Stimulated activated CD4-positive, alpha-beta T cell treated with anti-CD3 and anti-CD28 coated beads, Interleukin-12 subunit alpha, Interleukin-12 subunit beta, amount 100 ng/mL, for 4 hours (primary cell): ENCODE data around the gene HS3ST2.

Experiments
- DNase-seq: peaks from one replicate; pipeline ENCODE4 v3.0.0-alpha.2; 2020

HS3ST2 gene

DNA sequence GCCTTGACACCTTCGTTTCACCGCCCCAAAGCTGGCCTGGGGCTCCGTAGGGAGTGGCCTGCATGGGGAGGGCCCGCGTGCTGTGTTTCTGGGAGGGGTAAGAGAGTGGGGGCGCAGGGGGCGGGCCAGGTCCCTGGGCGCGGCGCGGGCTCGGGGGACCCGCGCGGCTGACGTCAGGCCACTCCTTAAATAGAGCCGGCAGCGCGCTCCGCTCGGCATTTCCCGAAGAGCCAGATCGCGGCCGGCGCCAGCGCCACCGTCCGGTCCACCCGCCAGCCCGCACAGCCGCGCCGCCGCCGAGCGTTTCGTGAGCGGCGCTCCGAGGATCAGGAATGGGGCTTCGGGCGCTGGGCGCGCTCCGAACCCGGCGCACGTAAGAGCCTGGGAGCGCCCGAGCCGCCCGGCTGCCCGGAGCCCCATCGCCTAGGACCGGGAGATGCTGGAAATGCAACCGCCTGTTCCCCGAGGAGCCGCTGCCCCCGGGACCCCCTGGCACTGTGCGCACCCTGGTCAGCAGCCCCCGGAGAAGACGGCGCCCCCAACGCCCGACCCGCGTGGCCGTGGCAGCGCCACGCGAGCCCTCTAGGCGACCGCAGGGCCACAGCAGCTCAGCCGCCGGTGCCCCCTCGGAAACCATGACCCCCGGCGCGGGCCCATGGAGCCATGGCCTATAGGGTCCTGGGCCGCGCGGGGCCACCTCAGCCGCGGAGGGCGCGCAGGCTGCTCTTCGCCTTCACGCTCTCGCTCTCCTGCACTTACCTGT lies at the start of gene HS3ST2:
TSS of gene HS3ST2 (plus strand) at position 215 of the 763 bp plus-strand sequence. CDS start at position 664, 449 bp downstream.
- no peak for DNase-seq

DNA sequence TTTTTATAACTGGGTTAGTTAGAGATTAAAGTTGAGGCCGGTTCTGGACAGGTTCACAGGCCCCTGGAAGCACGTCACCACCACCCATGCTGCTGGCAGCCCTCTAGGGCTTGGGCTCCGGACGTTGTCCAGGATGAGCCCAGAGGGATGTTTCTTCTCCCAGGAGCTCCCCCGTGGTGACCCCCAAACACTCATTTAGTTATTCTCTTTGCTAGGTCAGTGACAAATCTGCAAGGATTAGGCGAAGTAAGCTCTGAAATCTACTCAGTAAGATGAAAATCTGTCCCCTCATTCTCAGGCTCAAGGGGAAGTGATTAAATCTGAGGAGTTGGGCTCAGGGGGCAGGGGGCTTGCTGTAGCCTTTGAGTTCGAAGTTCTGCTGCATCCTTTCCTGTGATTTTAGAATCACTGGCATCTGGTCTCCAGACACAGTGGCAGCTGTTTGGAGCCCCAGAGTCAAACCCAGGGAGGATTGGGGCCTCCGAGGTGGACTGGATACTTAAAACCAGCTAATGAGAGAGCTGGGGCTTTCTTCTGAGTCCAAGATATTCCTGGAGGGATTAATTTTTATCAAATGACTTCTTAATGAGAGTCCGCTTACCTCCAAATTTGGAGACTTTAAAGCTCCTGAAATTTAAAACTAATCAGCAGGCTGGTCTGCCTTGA lies 49.2 kb upstream of the HS3ST2 start:
- DNase-seq, result no peak

DNA sequence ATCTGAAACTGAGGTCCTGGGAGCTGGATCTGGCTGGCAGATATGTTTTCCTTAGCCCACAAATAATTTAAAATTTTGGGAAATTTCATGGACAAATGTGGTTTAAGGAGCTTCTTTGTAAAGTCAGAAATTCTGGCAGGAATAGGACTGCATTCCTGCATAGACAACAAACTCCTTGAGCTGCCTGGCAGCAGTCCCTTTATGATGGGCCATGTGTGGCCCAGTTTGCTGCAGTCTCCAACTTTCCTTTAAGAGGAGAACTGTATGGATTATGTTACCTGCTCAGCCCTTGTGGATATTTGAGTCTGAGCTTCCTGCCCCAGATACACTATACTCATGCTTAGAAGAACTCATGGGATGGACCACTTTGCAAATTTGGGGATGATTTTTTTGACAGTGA lies 48.5 kb upstream of the HS3ST2 start:
- no peak for DNase-seq

DNA sequence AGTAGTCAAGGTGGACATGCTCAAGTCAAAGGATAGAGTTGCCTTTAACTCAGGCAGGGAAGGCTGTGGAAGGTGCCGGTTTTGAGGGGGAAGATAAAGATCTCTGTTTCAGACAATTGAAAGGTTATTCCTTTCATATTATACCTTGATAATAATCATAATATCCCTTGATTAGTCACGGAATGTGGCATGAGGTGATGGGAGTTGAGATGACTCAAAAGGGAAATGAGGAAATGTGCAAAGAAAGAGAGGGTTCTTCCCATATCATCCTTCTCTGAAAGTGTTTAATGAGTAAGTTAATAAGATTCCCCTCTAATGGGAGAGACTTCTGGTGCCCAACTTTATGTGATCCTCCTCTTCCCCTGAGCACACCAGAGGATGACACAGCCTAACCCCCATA lies 43.1 kb upstream of the HS3ST2 start:
- no peak for DNase-seq

DNA sequence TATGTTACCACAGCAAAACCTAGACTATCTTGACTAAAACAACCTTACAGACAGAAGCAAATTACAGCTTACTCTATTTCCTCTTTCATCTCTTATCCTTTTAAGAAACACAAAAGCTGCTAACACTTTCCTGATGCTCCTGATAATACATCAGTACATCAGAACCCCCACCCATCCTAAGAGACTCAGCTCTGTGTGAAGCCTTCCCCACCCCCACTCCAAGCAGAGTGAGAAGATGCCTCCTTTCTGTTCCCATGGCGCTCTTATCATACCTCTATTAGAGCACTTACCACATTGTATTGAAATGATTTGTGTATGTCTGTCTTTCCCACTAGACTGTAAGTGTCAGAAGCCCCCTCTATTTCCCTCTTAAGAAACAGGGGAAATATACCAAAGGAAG lies 42.4 kb upstream of the HS3ST2 start:
- no peak for DNase-seq

DNA sequence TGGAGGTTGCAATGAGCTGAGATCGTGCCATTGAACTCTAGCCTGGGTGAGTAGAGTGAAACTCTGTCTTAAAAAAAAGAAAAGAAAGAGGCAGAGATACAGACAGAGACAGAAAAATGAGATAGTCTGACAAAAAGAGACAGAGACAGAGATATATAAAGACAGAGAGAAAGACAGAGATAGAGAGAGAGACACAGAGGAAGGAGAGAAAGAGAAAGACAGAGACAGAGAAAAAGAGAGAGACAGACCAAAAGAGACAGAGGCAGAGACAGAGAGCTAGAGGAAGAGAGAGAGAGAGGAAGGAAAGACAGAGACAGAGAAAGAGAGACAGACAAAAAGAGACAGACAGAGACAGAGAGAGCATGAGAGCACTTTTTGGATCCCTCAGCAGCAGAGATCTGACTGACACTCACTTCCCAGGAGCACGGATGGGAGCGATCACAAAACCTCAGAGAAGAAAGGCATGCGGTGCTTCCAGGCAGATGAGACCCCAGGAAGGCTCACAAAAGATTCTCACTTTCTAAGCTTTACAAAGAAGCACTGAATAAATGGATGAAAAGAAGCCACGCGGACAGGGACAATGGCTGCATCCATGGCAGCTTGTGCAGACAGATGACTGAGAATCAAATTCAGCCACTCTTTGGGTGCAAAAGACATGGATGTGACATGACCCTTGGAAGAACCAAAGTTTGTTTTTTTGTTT lies 38.6 kb upstream of the HS3ST2 start:
- no peak for DNase-seq

DNA sequence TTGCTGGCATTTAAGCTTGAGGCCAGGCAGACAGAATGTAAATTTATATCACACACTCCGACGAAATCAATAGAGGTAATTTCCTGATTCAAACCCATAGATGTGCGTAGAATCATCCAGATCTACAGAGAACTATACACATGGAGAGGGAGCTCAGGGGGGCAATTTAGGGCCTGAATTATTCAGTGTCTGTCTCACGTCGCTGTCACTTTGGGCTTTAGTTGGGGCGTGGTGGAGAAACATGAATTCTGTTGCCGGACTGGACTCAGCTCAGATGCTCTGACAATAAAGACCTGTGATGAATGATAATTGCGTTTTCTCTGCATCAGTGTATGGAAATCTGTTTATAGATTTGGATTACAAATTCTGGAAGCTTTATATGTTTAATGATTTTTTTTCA lies 32.5 kb upstream of the HS3ST2 start:
- DNase-seq, result no peak

DNA sequence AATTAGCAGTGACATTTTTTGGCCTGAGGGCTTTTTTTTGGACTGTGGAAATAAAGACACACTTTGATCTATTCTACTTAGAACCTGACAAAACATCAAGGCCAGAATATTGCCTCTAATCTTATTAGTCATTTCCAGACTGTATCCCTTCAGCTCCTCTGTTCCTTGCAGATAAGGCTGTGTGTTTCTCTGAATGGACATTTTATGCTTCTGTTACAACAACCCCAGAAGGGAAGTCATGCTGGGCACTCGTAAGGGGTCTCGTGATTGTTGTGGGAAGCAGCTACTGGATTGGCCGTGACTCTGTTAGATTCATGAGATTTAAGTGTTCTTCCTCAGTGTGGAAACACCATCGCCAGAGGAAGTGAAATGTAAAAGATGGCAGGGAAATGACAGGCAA lies 31.6 kb upstream of the HS3ST2 start:
- no peak for DNase-seq

DNA sequence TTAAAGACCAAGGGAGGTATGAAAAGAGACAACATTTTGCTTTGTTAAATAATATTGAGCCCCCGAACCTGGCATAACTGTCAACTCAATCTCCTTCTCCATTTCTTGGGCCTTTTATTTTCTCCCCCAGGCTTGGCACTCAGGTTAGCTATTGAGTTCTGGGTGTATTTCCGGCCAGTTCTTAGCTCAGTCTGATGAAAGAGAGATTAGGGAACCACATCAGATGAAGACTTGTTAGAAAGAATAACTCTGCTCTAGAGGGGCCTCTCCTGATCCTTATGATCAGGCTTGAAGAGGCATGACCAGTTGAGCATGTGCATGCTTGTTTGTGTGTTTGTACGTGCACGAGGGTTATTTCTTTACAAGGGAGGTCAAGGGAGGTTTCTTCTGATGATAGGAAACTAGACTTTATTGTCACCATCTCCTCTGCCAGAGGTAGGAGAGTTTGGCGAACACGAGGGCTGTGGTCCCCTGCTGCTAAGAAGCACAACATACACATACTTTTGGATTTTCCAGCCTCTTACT lies 29.2 kb upstream of the HS3ST2 start:
- no peak for DNase-seq

DNA sequence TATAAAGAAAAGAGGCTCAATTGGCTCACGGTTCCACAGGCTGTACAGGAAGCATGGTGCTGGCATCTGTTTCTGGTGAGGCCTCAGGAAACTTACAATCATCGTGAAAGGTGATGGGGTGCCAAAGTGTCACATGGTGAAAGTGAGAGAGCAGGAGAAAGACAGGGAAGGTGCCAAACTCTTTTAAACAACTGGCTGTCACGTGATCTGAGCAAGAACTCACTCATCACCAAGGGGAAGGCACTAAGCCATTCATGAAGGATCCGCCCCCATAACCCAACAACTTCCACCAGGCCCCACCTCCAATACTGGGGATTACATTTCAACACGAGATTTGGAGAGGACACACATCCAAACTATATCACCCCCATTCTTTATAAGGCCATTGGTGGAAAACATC lies 28.4 kb upstream of the HS3ST2 start:
- no peak for DNase-seq

DNA sequence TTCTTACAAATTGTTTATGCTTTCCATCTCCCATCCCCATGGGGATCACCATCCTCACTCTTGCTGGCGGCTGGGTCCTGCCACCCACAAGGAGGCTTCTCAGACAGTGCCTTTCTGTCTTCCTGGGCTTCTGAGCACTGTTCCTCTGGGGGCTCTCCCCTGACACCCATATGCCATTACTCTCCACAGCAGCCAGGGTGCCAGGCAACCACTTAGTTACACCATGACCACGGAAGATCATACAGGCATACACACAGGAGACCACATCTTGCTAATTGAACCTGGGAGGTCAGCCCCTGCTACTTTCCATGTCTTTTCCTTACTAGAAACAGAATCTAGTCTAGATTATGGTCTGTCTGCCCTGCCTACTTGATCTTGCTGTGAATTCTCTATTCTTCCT lies 27.7 kb upstream of the HS3ST2 start:
- DNase-seq, result no peak

DNA sequence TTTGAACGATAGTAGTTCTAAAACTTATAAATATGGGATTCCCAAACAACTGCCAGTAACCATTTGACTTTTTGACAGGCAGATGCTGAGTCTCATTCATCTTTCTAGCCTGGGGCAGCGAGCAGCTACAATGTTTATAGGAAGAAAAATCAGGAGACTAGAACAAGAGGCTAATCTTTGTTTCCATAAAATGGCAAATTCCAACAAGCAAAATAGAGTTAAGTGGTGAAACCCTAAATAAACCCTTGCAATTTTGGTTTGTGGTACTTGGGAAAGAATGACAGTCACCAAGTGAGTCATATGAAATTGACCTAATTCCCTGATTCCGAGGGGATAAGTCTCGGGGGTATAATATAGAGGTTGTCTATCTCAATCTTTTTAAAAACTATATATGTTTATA lies 27.3 kb upstream of the HS3ST2 start:
- no peak for DNase-seq

DNA sequence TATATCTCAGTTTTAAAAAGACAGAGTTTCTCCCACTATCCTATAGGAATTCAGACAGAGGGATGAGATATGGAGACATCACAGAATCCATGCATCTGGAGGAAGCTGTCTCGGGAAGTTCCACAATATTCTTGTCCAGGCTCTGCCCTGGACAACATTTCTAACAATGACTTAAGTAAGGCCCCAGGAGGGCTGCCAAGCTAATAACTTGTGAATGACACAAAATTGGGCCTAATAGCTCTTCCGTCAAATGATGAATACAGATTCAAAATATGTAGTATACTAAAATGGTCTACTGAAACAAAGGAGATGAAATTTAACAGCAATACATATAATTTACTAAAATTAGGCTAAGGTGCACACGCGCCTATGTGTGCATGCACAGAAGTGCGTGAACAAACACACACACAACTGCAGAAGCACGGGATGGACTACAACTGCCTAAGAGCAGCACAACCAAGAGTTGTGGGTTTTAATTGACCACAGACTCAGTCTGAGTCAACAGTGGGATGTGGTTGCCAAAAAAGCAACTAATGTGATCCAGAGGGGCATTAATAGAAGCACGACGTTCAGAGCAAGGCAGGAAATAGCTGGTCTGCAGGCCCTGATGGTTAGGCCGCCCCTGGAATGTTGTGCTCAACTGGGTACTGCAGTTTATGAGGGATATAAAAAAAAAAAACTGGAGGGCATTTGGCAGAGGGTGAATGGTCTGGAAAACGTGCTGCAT lies 26.3 kb upstream of the HS3ST2 start:
- no peak for DNase-seq

DNA sequence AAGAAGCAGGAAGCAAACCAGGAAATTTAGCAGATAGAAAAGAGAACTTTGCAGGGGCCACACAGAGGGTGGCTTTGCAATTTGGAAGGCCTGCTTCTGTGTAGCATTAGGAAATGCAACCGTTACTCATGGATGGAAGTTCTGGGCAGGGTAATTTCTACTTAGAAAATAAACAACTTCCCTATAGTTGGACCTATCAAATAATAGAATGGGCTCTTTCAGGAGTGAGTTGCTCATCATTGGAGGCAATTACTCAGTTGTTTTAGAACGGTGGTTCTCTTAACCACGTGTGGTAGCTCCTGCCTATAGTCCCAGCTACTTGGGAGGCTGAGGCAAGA lies 25.8 kb upstream of the HS3ST2 start:
- DNase-seq, result no peak

DNA sequence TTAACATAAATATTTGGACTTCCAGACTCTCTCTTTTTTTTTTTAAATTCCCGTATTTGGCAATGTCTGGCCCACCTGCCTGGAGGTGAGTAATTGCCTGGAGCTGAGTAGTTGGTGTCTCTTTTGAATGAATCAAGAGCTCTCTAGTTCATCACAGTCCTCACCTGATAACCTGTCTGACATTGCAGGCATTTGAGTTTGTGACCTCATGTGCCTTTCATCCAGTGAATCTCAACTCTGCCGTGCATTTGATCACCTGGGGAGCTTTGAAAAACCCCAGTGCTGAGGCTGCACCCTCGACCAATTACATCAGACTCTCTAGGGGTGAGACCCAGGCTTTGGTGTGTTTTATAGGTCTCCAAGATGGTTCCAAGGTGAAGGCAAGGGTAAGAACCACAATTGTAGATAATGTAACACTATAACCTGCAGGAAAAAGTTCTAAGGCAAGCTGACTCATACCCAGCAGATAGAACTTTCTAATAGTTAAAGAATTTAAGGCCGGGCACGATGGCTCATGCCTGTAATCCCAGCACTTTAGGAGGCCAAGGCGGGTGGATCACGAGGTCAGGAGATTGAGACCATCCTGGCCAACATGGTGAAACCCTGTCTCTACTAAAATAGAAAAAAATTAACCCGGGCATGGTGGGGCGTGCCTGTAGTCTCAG lies 24.5 kb upstream of the HS3ST2 start:
- DNase-seq, result no peak

DNA sequence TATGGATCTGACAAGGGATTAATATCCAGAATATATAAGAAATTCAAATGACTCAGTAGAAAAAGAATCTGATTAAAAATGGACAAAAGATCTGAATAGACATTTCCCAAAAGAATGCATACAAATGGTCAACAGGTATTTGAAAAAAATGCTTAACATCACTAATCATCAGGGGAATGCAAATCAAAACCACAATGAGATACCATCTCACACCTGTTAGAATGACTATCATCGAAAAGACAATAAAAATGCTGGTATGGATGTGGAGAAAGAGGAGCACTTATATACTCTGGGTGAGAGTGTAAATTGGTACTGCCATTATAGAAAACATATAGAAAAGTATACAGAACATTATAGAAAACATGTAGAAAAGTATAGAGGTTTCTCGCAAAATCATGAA lies 16.4 kb upstream of the HS3ST2 start:
- no peak for DNase-seq

DNA sequence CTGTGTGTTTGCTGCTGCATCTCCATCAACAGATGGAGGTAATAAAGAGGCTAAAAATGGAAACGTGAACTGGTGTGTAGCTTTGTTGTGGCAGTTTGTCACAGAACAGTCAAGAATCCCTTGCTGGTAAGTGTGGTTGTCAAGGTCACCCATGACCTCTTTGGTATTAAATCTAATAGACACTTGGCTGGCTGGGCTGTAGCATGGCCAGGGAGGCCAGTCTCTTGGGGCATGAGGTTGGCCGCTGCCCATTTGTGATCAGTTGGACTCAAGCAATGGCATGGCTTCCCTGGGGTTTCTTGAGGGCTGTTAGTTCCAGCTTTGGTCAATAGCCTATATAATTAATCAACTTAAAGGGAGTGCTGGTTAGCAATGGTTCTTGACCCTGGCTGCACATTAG lies 14.8 kb upstream of the HS3ST2 start:
- no peak for DNase-seq

DNA sequence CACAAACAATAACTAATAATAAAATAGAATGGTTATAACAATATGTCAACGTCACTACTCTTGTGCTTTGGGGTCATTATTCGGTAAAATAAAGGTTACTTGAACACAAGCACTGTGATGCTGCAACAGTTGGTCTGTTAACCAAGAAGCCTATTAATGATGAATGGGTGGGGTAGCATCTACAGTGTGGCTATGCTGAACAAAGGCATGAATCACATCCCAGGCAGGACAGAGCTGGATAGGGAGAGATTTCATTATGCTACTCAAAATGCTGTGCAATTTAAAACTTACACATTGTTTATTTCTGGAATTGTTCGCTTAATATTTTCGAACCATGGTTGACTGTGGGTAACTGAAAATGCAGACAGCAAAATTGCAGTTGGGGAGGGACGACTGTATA lies 9.1 kb upstream of the HS3ST2 start:
- no peak for DNase-seq

DNA sequence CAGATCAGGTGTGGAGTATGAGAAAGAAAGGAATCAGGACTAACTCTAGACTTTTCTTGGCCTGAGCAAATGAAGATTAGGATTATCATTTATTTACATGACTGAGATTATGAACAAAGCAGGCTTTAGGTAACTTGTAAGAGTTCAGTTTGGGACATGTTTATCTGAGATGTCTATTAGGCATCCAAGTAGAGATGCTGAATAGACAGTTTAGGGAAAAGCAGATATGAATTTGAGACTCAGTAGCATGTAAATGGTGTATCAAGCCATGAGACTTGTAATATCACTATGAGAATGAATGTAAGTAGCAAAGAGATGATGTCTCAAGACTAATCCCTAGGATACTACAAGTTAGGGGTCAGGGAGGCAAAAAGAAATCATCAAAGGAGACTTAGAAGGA lies 8.6 kb upstream of the HS3ST2 start:
- no peak for DNase-seq

DNA sequence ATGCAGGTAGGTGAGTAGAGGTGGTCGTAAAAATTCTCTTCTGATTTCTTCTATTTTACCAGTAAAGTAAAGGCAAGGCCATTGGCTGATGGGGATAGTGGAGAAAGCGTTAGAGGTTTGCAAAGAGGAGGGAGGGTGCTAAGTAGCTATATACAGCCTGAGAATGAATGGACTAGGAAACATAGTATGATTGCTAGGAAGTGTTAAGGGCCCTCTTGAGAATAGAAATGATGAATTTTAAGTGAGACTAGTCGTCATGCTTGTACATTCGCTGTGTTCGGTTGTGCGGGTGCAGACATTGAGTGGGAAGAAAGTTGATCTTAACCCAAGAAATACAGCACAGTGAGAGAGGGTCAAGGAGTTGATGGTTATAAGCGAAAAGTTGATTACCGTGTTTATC lies 7.2 kb upstream of the HS3ST2 start:
- DNase-seq, result no peak

DNA sequence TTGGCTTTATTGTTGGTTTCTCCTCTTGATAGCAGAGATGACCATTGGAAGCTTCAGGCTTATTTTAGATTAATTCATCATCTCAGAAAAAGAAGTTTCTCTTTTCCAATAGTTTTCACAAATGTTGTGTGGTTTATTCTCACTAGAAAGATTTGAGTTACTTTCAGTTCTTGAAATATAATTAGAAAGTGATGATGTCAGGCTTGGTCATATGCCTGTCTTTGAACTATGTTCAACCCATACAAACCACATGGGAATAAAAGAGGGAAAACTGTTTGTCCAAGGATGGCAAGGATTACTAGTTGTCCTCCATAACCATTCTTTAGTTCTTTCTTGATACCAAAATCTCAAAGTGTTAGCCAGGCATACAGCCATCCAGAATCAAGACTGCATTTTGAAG lies 3.7 kb upstream of the HS3ST2 start:
- DNase-seq, result no peak

DNA sequence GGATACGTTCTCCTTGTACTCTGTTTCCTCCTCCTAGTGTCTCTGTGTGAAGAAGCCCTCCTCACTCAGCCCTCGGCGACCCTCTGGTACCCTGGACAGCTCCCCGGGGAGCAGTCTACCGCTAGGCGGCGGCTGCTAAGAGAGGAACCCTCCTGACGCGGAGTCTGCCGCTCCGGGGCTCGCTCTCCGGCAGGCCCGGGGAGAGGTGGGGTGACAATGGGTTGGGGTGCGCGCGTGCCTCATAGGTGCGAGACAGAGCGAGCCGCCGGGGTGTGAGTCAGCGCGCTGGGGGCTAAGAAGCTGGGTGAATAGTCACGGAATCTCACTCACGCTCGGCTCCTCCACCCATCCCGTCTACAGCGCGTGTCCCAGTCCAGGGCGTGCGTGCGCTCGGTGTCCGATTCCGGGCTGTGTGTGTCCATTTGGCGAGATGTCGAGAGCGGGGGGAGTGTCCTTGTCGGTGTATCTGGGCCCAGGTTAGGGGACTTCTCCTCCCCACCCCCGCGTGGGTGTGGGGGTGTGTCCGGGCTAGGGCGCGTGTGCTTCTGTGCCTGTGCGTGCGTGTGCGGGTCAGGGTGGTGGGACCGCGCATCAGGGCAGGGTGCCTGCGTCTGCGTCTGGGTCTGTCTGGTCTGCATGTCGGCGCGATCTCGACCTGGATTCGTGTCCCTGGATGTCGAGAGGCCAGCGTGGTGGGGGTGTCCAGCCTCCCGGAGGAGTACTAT lies 577 bp upstream of the HS3ST2 start:
- peak; percentile 17 for DNase-seq
